DOHH2 (cell line): Measurements from ENCODE around the gene ADAMTS12.

ENCODE experiments used
- CTCF ChIP-seq: fragments of 200-600 bp; sonication (generic); IDR thresholded peaks from one replicate; pipeline ENCODE4 v1.5.1; 2014; ENCODE audit warnings: antibody characterized with exemption, mild to moderate bottlenecking, low read depth, low read length; ENCODE audit not compliant: poor library complexity, severe bottlenecking
- EZH2phosphoT487 ChIP-seq: fragments of 200-600 bp; sonication (generic); IDR thresholded peaks from 2 replicates; pipeline ENCODE4 v1.6.1; 2017; ENCODE audit warnings: borderline replicate concordance, mild to moderate bottlenecking, antibody characterized with exemption, low read length, moderate library complexity, mixed read lengths

GRCh38 chr5:33509036-33509435, 382.8 kb downstream of the ADAMTS12 start:
- TF ChIP-seq CTCF (no peak), EZH2phosphoT487 (no peak)
